Common myeloid progenitor, CD34-positive (primary cell): ENCODE data around the gene NPY4R.
"Not testable (repeated sequence)": the region's sequence is repeated elsewhere in the genome, so short reads cannot be mapped to it uniquely, and the experiment has no call there.

Source experiments
- CTCF ChIA-PET: fragments of 350-600 bp; sonication (Branson Sonifier 250); formaldehyde crosslinking; loops from one replicate; lab custom pipeline; 2021; ENCODE audit warnings: antibody characterized with exemption; lab: Charles Lee
- POLR2A ChIA-PET: fragments of 350-600 bp; sonication (Branson Sonifier 250); formaldehyde crosslinking; loops from one replicate; lab custom pipeline; 2021; ENCODE audit warnings: antibody characterized with exemption; lab: Charles Lee
- DNase-seq, 3 donors: peaks; one replicate each; pipeline versions ENCODE4 v3.0.0 to v3.0.0-alpha.2; 2013
- H3K27ac ChIP-seq, 2 experiments: 1 replicate in 1 of 2; 2 replicates in 1 of 2; pipeline ENCODE4 v1.7.0; 2013; ENCODE audit warnings: inconsistent platforms in 2 of 2, low read length in 2 of 2, mild to moderate bottlenecking in 2 of 2, low read depth in 1 of 2, moderate library complexity in 1 of 2; ENCODE audit not compliant: severe bottlenecking in 2 of 2, insufficient read depth in 1 of 2, poor library complexity in 1 of 2
- H3K27me3 ChIP-seq, 5 experiments: replicated peaks in 2 of 5; 1 replicate in 3 of 5; 2 replicates in 2 of 5; pipeline versions ENCODE4 v1.6.1 to v1.7.0; 2013; ENCODE audit warnings: low read length in 4 of 5, mild to moderate bottlenecking in 2 of 5, moderate library complexity in 2 of 5, inconsistent platforms in 1 of 5; ENCODE audit not compliant: insufficient read depth in 5 of 5, control insufficient read depth in 4 of 5
- H3K36me3 ChIP-seq, 4 experiments: 1 replicate in 2 of 4; 2 replicates in 2 of 4; pipeline versions ENCODE4 v1.6.1 to v1.7.0; 2013; ENCODE audit warnings: low read length in 3 of 4, control low read depth in 1 of 4, mild to moderate bottlenecking in 1 of 4; ENCODE audit not compliant: control insufficient read depth in 4 of 4, insufficient read depth in 4 of 4
- H3K4me1 ChIP-seq, 4 experiments: 1 replicate in 3 of 4; 2 replicates in 1 of 4; pipeline versions ENCODE4 v1.6.1 to v1.7.1; 2013; ENCODE audit warnings: low read length in 3 of 4, mild to moderate bottlenecking in 3 of 4, control low read depth in 1 of 4, inconsistent platforms in 1 of 4, moderate library complexity in 1 of 4; ENCODE audit not compliant: control insufficient read depth in 4 of 4, insufficient read depth in 4 of 4; ENCODE audit errors: control extremely low read depth in 1 of 4
- H3K4me3 ChIP-seq, 7 experiments: 1 replicate in 4 of 7; 2 replicates in 3 of 7; pipeline versions ENCODE4 v1.5.1 to v1.7.0; 2013; ENCODE audit warnings: mild to moderate bottlenecking in 7 of 7, low read length in 6 of 7, moderate library complexity in 6 of 7, inconsistent platforms in 2 of 7, low read depth in 2 of 7, control low read depth in 1 of 7; ENCODE audit not compliant: insufficient read depth in 4 of 7, control insufficient read depth in 1 of 7; ENCODE audit errors: extremely low read depth in 1 of 7
- H3K9me3 ChIP-seq, 5 experiments: 1 replicate in 4 of 5; 2 replicates in 1 of 5; pipeline versions ENCODE4 v1.6.1 to v1.7.1; 2013; ENCODE audit warnings: low read length in 4 of 5, mild to moderate bottlenecking in 2 of 5, inconsistent platforms in 1 of 5, low read depth in 1 of 5, moderate library complexity in 1 of 5; ENCODE audit not compliant: control insufficient read depth in 4 of 5, insufficient read depth in 2 of 5; ENCODE audit errors: control extremely low read depth in 1 of 5
- WGBS: methylation state at CpG from one replicate; pipeline ENCODE4 v1.1.5; 2013; ENCODE audit not compliant: insufficient coverage; 5-methylcytosine and 5-hydroxymethylcytosine counted together

The NPY4R gene

GRCh38 chr10:46499990-46500389 is 34.2 kb upstream of the NPY4R start:
- POLR2A ChIA-PET, H3K4me3 ChIP-seq, DNase-seq, H3K9me3 ChIP-seq, H3K27ac ChIP-seq, H3K27me3 ChIP-seq, H3K4me1 ChIP-seq, CTCF ChIA-PET, H3K36me3 ChIP-seq: not testable (repeated sequence)
- WGBS: no CpG with 5 or more reads among the region's 3 CpGs

- no CpG with 5 or more reads among the region's 5 CpGs for WGBS
- DNase-seq, CTCF ChIA-PET, H3K4me3 ChIP-seq, H3K9me3 ChIP-seq, POLR2A ChIA-PET, H3K4me1 ChIP-seq, H3K36me3 ChIP-seq, H3K27me3 ChIP-seq, H3K27ac ChIP-seq: not testable (repeated sequence)
These were observed 33.4 kb upstream of the NPY4R start for GRCh38 chr10:46498985-46499703.

GRCh38 chr10:46497878-46498277 is 32.1 kb upstream of the NPY4R start:
- H3K4me1 ChIP-seq, POLR2A ChIA-PET, H3K9me3 ChIP-seq, H3K27me3 ChIP-seq, CTCF ChIA-PET, DNase-seq, H3K27ac ChIP-seq, H3K36me3 ChIP-seq, H3K4me3 ChIP-seq: not testable (repeated sequence)
- WGBS: no CpG with 5 or more reads among the region's 2 CpGs

- H3K36me3 ChIP-seq, H3K4me1 ChIP-seq, POLR2A ChIA-PET, H3K4me3 ChIP-seq, H3K27me3 ChIP-seq, H3K9me3 ChIP-seq, CTCF ChIA-PET, H3K27ac ChIP-seq, DNase-seq: not testable (repeated sequence)
- no CpG with 5 or more reads among the region's 4 CpGs for WGBS
These were observed 31.6 kb upstream of the NPY4R start for GRCh38 chr10:46497401-46497800.

GRCh38 chr10:46491364-46492114 is 25.8 kb upstream of the NPY4R start:
- H3K9me3 ChIP-seq, DNase-seq, POLR2A ChIA-PET, H3K36me3 ChIP-seq, H3K27ac ChIP-seq, CTCF ChIA-PET, H3K27me3 ChIP-seq, H3K4me3 ChIP-seq, H3K4me1 ChIP-seq: not testable (repeated sequence)
- WGBS: no CpG with 5 or more reads among the region's 1 CpG

GRCh38 chr10:46490285-46490684 is 24.5 kb upstream of the NPY4R start:
- H3K4me1 ChIP-seq, DNase-seq, H3K36me3 ChIP-seq, CTCF ChIA-PET, H3K27ac ChIP-seq, H3K27me3 ChIP-seq, H3K9me3 ChIP-seq, H3K4me3 ChIP-seq, POLR2A ChIA-PET: not testable (repeated sequence)
- no CpG with 5 or more reads among the region's 11 CpGs for WGBS

GRCh38 chr10:46486459-46486858 is 20.7 kb upstream of the NPY4R start:
- DNase-seq, H3K4me1 ChIP-seq, H3K36me3 ChIP-seq, H3K27ac ChIP-seq, H3K27me3 ChIP-seq, POLR2A ChIA-PET, H3K4me3 ChIP-seq, CTCF ChIA-PET, H3K9me3 ChIP-seq: not testable (repeated sequence)
- no CpG with 5 or more reads among the region's 2 CpGs for WGBS
